Omental fat pad (tissue), 4 donors: ENCODE data around the gene ITM2B. TPM values are rescaled to one million over a fixed set of nuclear protein-coding genes. Genes with fewer than 3 reads are reported as not detected.
A peak's percentile ranks its signal among the peaks of the same experiment; 100 is the strongest.

ENCODE experiments used
- ATAC-seq: fragments of 150-250 bp; one replicate; pipeline ENCODE4 v1.9.1; 2016; ENCODE audit warnings: mild to moderate bottlenecking, moderate library complexity; ENCODE audit not compliant: low FRiP score
- DNase-seq: peaks from one replicate; pipeline ENCODE4 v3.0.0-alpha.2; 2019; ENCODE audit warnings: low spot score
- CTCF ChIP-seq, 3 donors: fragments of 450-650 bp; IDR thresholded peaks; one replicate each; pipeline ENCODE4 v1.5.1; 2016 to 2017; ENCODE audit warnings: antibody characterized with exemption in 3 of 3, mild to moderate bottlenecking in 3 of 3, moderate library complexity in 2 of 3
- total RNA-seq, 4 donors: library from RNA; depleted of rRNA; stranded (reverse); fragments of >200 nt; gene quantifications; one replicate each; pipeline ENCODE4 v1.1.0, GENCODE V29; 2016

Gene ITM2B
- total RNA-seq, 4 donors from 2014 or later = 455 to 728 (median 534) TPM

GRCh38 chr13:48297131-48297786 is 64.3 kb downstream of the ITM2B start:
- ATAC-seq (no peak), DNase-seq (no peak)
- no peak for TF ChIP-seq CTCF (IDR thresholded peaks at IDR 0.05)

- DNase-seq (no peak), ATAC-seq (no peak)
- no peak for TF ChIP-seq CTCF (IDR thresholded peaks at IDR 0.05)
Observed at GRCh38 chr13:48299591-48299990, 66.6 kb downstream of the ITM2B start.

- no peak for DNase-seq
- TF ChIP-seq CTCF (IDR thresholded peaks at IDR 0.05) = no peak
- ATAC-seq = peak; percentile 5
Observed at GRCh38 chr13:48302871-48303358, 69.9 kb downstream of the ITM2B start.

GRCh38 chr13:48303359-48304142 is 70.5 kb downstream of the ITM2B start, which contains the start of gene RB1:
Gene RB1 (plus strand): TSS chr13:48303751. CDS start chr13:48303913, 162 bp downstream.
- no peak for TF ChIP-seq CTCF (IDR thresholded peaks at IDR 0.05)
- DNase-seq (peak; percentile 93), ATAC-seq (peak; percentile 94)

- no peak for TF ChIP-seq CTCF (IDR thresholded peaks at IDR 0.05)
- ATAC-seq (peak; percentile 45), DNase-seq (no peak)
Observed at GRCh38 chr13:48304143-48304876, 71.3 kb downstream of the ITM2B start.

GRCh38 chr13:48311223-48311622 is 78.2 kb downstream of the ITM2B start:
- ATAC-seq (no peak), DNase-seq (no peak)
- no peak for TF ChIP-seq CTCF (IDR thresholded peaks at IDR 0.05)
